ENCODE measurements around the gene SEC61A2.

Gene SEC61A2

DNA sequence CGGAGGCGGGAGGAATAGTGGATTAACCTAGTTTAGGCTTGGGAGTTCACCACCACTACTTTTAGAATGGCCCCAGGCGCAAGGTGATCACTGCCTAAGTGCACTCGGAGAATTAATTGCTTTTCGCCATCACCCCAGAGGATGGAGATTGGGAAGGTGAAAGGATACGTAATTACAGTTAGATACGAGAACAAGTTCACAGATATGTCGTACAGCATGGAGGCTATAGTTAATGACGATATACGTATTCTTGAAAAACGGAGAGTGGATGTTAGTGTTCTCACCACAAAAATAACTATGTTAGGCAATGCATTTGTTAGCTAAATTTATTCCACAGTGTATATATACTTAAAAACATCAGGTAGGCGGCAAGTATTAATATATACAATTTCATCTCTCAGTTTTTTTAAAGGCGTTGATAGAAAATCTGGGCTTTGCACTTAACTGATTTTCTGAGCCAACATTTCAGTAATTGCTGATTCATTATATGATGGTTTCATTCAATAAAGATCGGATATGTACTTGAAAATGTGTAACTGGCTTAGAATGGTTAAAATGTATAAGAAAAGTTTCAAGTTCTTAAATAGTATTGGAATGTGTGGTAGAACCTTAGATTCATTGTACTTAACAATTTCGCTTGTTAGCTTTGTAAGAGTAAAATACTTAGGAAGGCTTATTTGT is 67.2 kb downstream of the SEC61A2 start:
- DNase-seq (ENCODE audit: low spot score) = peak; percentile 75

DNA sequence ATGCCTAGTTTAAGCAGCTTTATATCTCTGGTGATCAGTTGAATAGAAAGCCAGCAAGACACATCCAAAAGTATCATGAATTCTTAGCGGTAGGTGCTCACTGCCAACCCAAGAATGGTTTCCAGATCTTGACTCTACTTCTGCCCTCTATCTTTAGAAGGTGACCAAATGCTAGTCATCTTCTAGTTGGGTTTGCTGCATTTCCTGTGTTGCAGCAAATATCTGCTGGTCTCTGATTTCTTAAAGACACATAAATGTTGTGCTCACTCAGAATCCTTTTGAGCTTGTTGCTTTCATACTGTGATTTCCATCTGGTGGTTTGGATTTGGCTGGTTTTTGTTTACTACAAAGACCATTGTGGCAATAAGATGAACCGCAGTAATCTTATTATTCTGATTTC is 68.7 kb downstream of the SEC61A2 start:
- peak; percentile 84 for DNase-seq (ENCODE audit: low spot score)

DNA sequence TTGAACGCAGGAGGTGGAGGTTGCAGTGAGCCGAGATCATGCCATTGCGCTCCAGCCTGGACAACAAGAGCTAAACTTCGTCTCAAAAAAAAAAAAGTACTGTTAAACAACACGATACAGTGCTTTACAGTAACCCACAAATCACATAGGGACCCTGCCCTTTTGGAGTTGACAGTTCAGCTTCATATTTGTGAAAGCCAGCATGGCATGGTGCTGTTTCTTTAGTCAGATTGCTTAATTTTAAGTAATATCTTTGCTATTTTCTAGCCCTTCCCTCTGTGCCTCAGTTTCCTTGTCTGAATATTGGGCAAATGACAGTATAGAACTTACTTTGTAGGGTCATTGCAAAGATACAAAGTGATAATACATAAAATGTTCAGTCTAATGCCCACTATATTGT is 71.4 kb downstream of the SEC61A2 start:
- no peak for DNase-seq (ENCODE audit: low spot score)

DNA sequence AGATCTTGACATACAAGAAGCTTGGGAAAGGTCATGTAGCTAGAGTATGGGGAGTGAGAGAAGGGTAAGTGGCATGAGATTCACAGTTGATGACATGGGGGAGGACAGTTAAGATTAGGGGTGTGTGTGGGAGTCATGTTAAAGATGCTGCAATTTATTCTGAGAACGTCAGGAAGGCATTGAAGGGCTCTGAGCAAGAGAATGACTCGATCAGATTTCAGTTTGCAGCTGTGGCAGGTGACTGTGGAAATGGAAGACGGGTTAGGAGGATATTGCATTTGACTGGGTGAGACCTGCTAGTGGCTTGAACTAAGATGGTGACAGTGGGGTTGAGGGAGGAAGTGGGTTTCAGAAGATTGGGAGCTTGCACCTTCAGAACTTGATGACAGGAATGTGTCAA is 72.1 kb downstream of the SEC61A2 start:
- peak; percentile 63 for DNase-seq (ENCODE audit: low spot score)

DNA sequence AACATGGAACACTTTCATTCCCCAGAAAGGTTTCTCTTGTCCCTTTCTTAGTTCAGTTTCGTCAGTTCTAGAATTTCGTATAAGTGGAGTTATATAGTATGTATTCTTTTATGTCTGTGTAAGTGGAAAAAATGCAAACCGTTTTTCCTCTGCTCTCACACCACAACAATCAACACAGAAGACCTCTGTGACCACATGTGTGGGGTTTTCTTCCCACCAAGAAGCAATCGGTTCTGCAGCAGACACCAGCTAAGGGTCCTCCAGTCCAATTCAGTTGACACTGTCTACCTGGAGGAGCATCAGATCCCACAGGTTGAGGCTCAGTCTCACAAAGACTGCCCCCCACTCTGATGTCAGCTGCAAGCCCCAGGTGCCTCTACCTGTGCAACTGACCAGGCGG is 72.7 kb downstream of the SEC61A2 start:
- DNase-seq (ENCODE audit: low spot score) = no peak

DNA sequence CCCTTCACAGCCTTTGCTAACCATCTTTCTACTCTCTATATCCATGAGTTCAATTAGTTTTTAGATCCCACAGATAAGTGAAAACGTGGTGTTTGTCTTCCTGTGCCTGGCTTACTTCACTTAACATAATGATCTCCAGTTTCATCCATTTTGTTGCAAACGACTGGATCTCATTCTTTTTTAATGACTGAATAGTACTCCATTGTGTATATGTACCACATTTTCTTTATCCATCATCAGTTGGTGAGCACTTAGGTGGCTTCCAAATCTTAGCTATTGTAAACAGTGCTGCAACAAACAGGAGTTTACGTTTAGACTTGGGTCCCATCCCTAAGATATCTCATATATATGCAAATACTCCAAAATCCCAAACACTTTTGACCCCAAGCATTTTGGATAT is 75.6 kb downstream of the SEC61A2 start:
- no peak for DNase-seq (ENCODE audit: low spot score)

DNA sequence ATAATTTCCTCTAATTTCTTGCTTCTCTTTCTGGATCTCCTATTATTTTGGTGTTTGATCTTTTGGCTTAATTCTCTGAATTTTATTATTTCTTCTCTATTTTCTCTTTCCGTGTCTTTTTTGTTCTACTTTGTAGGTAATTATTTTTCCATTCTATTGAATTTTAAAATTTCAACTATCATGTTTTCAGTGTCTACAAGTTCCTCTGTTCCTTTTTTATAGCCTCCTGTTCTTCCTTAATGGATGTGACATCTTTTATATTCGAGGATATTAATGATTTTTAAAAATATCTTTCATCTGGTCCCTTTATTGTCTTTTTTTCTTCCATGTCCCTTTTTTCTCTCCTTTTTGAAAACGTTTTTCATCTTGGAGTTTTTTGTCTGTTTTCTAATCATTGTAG is 77.6 kb downstream of the SEC61A2 start:
- no peak for DNase-seq (ENCODE audit: low spot score)

DNA sequence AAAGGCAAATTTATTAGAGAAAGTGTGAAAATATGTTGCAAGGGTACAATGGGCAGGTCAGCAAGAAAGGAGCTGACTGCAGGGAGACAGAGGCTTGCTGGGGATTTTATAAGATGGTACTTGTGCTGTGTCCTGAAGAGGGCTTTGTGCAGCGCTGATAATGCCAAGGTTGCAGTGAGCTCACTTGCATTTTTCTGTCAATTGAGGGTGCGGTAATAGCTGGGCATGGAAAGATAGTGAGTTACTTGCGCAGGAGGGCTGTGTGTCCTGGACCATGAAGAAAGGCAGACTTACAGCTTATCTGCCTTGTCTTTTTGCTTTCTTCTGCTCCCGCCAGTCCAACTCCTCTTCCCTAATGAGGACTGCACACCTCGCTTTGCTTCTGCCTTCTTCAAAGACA is 79.0 kb downstream of the SEC61A2 start:
- DNase-seq (ENCODE audit: low spot score) = no peak

DNA sequence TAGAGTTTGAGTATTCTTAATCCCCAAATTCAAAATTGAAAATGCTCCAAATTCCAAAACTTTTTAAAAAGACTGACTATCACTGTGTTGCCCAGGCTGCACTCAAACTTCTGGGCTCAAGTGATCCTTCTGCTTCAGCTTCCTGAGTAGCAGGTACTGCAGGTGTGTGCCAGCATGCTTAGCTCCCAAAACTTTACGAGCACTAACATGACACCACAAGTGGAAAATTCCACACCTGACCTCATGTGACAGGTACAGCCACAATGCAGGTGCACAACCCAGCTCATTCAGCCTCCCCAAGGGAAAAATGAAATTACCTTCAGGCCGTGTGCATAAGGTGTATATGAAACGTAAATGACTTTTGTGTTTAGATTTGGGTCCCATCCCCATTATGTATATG is 83.0 kb downstream of the SEC61A2 start:
- no peak for DNase-seq (ENCODE audit: low spot score)

DNA sequence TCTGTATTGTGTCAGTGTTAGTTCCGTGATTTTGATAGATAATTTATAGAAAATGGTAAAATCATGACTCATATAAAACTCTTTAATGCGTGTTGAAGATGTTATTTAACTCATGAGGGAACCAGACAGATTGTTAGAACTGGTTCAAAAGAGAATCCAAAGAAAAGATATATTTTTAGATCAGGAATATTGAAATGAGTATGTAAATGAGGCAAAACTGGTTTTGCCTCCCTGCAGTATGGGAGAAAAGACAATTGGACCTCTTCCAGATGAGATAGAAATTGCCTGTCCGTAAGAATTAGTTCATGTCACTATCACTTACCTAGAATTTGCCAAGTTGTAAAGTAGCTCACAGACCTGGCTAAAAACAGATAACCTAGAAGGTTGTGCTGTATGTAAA is 84.1 kb downstream of the SEC61A2 start:
- DNase-seq (ENCODE audit: low spot score) = no peak

DNA sequence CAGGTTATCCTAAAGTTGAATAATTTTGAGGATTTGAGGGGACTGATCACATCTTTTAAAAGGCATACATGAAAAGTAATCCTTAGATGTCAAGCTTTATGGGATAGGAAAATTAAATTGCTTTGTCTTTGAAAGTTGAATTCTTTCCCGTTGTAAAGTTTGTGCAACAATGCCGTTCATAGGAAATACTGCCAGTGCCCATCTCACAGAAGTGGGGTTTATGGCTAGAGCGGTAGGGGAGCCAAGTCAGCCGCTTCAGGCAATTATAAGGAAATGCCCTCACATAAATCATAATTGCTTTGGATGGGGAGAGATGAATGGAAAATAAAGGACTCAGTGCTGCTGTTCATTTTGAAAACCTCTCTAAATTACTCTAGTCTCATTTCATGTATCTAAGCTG is 84.6 kb downstream of the SEC61A2 start:
- no peak for DNase-seq (ENCODE audit: low spot score)

DNA sequence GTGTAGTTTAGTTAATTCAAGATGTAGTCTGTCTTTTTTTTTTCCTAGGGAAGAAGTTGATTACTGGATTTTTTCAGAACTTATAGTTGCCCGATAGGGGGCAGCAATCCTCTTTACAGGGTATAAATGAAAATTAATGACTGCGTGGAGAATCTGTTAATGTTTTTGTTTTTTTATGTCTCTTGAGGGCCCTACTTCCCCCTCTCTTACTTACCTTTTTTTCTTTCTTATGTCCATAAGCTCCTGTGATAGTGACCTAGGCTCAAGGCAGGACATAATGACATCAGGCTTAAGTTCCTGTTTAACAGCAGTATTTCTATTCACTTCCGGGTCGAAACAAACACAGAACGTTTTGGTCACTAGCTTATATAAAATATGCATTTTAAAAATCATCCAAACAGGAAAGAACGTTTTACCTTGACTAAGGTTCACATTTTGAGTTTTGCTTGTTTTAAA is 85.3 kb downstream of the SEC61A2 start:
- peak; percentile 79 for DNase-seq (ENCODE audit: low spot score)
